Measurements from ENCODE around the gene HLA-DRB5.
"Not testable (repeated sequence)": the region's sequence is repeated elsewhere in the genome, so short reads cannot be mapped to it uniquely, and the experiment has no call there.

HLA-DRB5 gene

GRCh38 chr6:32529697-32530430 lies at the start of gene HLA-DRB5:
TSS of gene HLA-DRB5 (minus strand) at chr6:32530287. CDS start at chr6:32530224, 63 bp downstream.
- DNase-seq (ENCODE audit: low read depth in 3 of 3), result no peak

- DNase-seq (ENCODE audit: low read depth in 3 of 3), result no peak
Measured at GRCh38 chr6:32578962-32579361, 48.9 kb upstream of the HLA-DRB5 start.

GRCh38 chr6:32577493-32577892 lies 47.4 kb upstream of the HLA-DRB5 start:
- DNase-seq (ENCODE audit: low read depth in 3 of 3), result not testable (repeated sequence)

- DNase-seq (ENCODE audit: low read depth in 3 of 3), result no peak
Measured at GRCh38 chr6:32576250-32576649, 46.2 kb upstream of the HLA-DRB5 start.

GRCh38 chr6:32570363-32570905 lies 40.3 kb upstream of the HLA-DRB5 start:
- DNase-seq (ENCODE audit: low read depth in 3 of 3), result no peak

GRCh38 chr6:32568561-32568960 lies 38.5 kb upstream of the HLA-DRB5 start:
- DNase-seq (ENCODE audit: low read depth in 3 of 3), result no peak

- DNase-seq (ENCODE audit: low read depth in 3 of 3), result no peak
Measured at GRCh38 chr6:32566957-32567356, 36.9 kb upstream of the HLA-DRB5 start.

GRCh38 chr6:32565511-32565910 lies 35.4 kb upstream of the HLA-DRB5 start:
- no peak for DNase-seq (ENCODE audit: low read depth in 3 of 3)

- DNase-seq (ENCODE audit: low read depth in 3 of 3), result no peak
Measured at GRCh38 chr6:32562940-32563339, 32.9 kb upstream of the HLA-DRB5 start.

- no peak for DNase-seq (ENCODE audit: low read depth in 3 of 3)
Measured at GRCh38 chr6:32559747-32560146, 29.7 kb upstream of the HLA-DRB5 start.

- DNase-seq (ENCODE audit: low read depth in 3 of 3), result no peak
Measured at GRCh38 chr6:32558426-32559057, 28.5 kb upstream of the HLA-DRB5 start.

- no peak for DNase-seq (ENCODE audit: low read depth in 3 of 3)
Measured at GRCh38 chr6:32554116-32554965, 24.3 kb upstream of the HLA-DRB5 start.

- no peak for DNase-seq (ENCODE audit: low read depth in 3 of 3)
Measured at GRCh38 chr6:32553037-32553742, 23.1 kb upstream of the HLA-DRB5 start.

- DNase-seq (ENCODE audit: low read depth in 3 of 3), result no peak
Measured at GRCh38 chr6:32551410-32551809, 21.3 kb upstream of the HLA-DRB5 start.

GRCh38 chr6:32539839-32540238 lies 9.8 kb upstream of the HLA-DRB5 start:
- no peak for DNase-seq (ENCODE audit: low read depth in 3 of 3)

- DNase-seq (ENCODE audit: low read depth in 3 of 3), result not testable (repeated sequence)
Measured at GRCh38 chr6:32530431-32530793, 325 bp upstream of the HLA-DRB5 start.

- DNase-seq (ENCODE audit: low read depth in 3 of 3), result no peak
Measured at GRCh38 chr6:32522302-32523047, 7.6 kb downstream of the HLA-DRB5 start.

GRCh38 chr6:32519910-32520258 lies 10.2 kb downstream of the HLA-DRB5 start:
- DNase-seq (ENCODE audit: low read depth in 3 of 3), result no peak

GRCh38 chr6:32519118-32519909 lies 10.8 kb downstream of the HLA-DRB5 start:
- no peak for DNase-seq (ENCODE audit: low read depth in 3 of 3)
